HEK293 (cell line): ENCODE measurements around the gene DAAM2.

Experiments used
- CTCF ChIA-PET: fragments of 350-600 bp; formaldehyde crosslinking; extraction: SDS; loops from one replicate; lab custom pipeline; 2021; ENCODE audit warnings: antibody characterized with exemption; lab: Yijun Ruan, JAX
- POLR2A ChIA-PET: fragments of 300-600 bp; formaldehyde crosslinking; extraction: SDS; loops from one replicate; lab custom pipeline; 2020; ENCODE audit warnings: antibody characterized with exemption, inconsistent platforms; lab: Yijun Ruan, JAX
- H3K27ac ChIP-seq: fragments of 200-500 bp; sonication (Bioruptor generic); 2 replicates; pipeline ENCODE4 v1.5.1; 2014; ENCODE audit warnings: low read depth, low read length, control low read depth, inconsistent platforms; ENCODE audit errors: extremely low read depth
- H3K36me3 ChIP-seq, 2 experiments: fragments of 200-500 bp in 1 of 2; sonication (Bioruptor generic) in 1 of 2; 1 replicate in 1 of 2; 2 replicates in 1 of 2; pipeline ENCODE4 v1.5.1; 2014 to 2017; ENCODE audit warnings: inconsistent platforms in 2 of 2, low read length in 2 of 2; ENCODE audit not compliant: control insufficient read depth in 2 of 2, insufficient read depth in 1 of 2
- H3K4me1 ChIP-seq: fragments of 200-500 bp; sonication (Bioruptor generic); 2 replicates; pipeline ENCODE4 v1.5.1; 2014; ENCODE audit warnings: mild to moderate bottlenecking, low read length, inconsistent platforms; ENCODE audit not compliant: control insufficient read depth, insufficient read depth
- H3K4me3 ChIP-seq: 2 replicates; pipeline ENCODE4 v1.5.1; 2011; ENCODE audit warnings: low read depth, mild to moderate bottlenecking, control low read depth, low read length, moderate library complexity
- H3K9me3 ChIP-seq: fragments of 200-500 bp; sonication (Bioruptor generic); 2 replicates; pipeline ENCODE4 v1.5.1; 2014; ENCODE audit warnings: low read depth, low read length, inconsistent platforms; ENCODE audit not compliant: control insufficient read depth, insufficient read depth
- BCL11A ChIP-seq: fragments of 450-650 bp; formaldehyde crosslinking; IDR thresholded peaks from 2 replicates; pipeline ENCODE4 v1.5.1; 2016; ENCODE audit warnings: low read depth, missing biosample characterization, missing genetic modification characterization
- KLF17 ChIP-seq: fragments of 450-650 bp; formaldehyde crosslinking; IDR thresholded peaks from 2 replicates; pipeline ENCODE4 v1.5.1; 2016; ENCODE audit warnings: missing biosample characterization, missing genetic modification characterization
- KLF8 ChIP-seq: fragments of 450-650 bp; formaldehyde crosslinking; IDR thresholded peaks from 2 replicates; pipeline ENCODE4 v1.5.1; 2016; ENCODE audit warnings: missing biosample characterization, missing genetic modification characterization
- PRDM1 ChIP-seq: fragments of 450-650 bp; formaldehyde crosslinking; IDR thresholded peaks from 2 replicates; pipeline ENCODE4; 2016; ENCODE audit warnings: missing biosample characterization, missing genetic modification characterization
- REPIN1 ChIP-seq: fragments of 450-650 bp; formaldehyde crosslinking; IDR thresholded peaks from 2 replicates; pipeline ENCODE4 v1.5.1; 2017; ENCODE audit warnings: missing biosample characterization, missing genetic modification characterization, low read depth
- SCRT2 ChIP-seq: fragments of 450-650 bp; formaldehyde crosslinking; IDR thresholded peaks from 2 replicates; pipeline ENCODE4 v1.5.1; 2016; ENCODE audit warnings: missing biosample characterization, missing genetic modification characterization
- SP7 ChIP-seq: fragments of 450-650 bp; formaldehyde crosslinking; IDR thresholded peaks from 2 replicates; pipeline ENCODE4 v1.5.1; 2016; ENCODE audit warnings: missing biosample characterization, missing genetic modification characterization
- ZBTB44 ChIP-seq: fragments of 450-650 bp; IDR thresholded peaks from 2 replicates; pipeline ENCODE4 v1.5.1; 2018; ENCODE audit warnings: missing biosample characterization, mild to moderate bottlenecking, missing genetic modification characterization
- ZBTB7A ChIP-seq: fragments of 450-650 bp; formaldehyde crosslinking; IDR thresholded peaks from 2 replicates; pipeline ENCODE4 v1.5.1; 2016; ENCODE audit warnings: low read depth, missing biosample characterization, missing genetic modification characterization
- ZFP37 ChIP-seq: fragments of 450-650 bp; formaldehyde crosslinking; IDR thresholded peaks from 2 replicates; pipeline ENCODE4 v1.5.1; 2016; ENCODE audit warnings: missing biosample characterization, missing genetic modification characterization
- ZFP69B ChIP-seq: fragments of 450-650 bp; formaldehyde crosslinking; IDR thresholded peaks from 2 replicates; pipeline ENCODE4 v1.5.1; 2016; ENCODE audit warnings: missing biosample characterization, missing genetic modification characterization
- ZNF132 ChIP-seq: fragments of 450-650 bp; formaldehyde crosslinking; IDR thresholded peaks from 2 replicates; pipeline ENCODE4 v1.5.1; 2017; ENCODE audit warnings: missing biosample characterization, missing genetic modification characterization, borderline replicate concordance
- ZNF302 ChIP-seq: fragments of 450-650 bp; formaldehyde crosslinking; IDR thresholded peaks from 2 replicates; pipeline ENCODE4 v1.5.1; 2016; ENCODE audit warnings: missing biosample characterization, missing genetic modification characterization, low read depth
- ZNF335 ChIP-seq: fragments of 450-650 bp; formaldehyde crosslinking; conservative IDR thresholded peaks from 2 replicates; pipeline ENCODE4 v1.5.1; 2016; ENCODE audit warnings: missing biosample characterization, missing genetic modification characterization
- ZNF449 ChIP-seq: fragments of 450-650 bp; formaldehyde crosslinking; IDR thresholded peaks from 2 replicates; pipeline ENCODE4 v1.5.1; 2017; ENCODE audit warnings: missing biosample characterization, mild to moderate bottlenecking, missing genetic modification characterization, moderate library complexity
- ZNF510 ChIP-seq: fragments of 450-650 bp; formaldehyde crosslinking; IDR thresholded peaks from 2 replicates; pipeline ENCODE4 v1.5.1; 2018; ENCODE audit warnings: mild to moderate bottlenecking, missing genetic modification characterization, missing biosample characterization; ENCODE audit not compliant: insufficient replicate concordance
- ZNF560 ChIP-seq: fragments of 450-650 bp; formaldehyde crosslinking; IDR thresholded peaks from 2 replicates; pipeline ENCODE4 v1.5.1; 2017; ENCODE audit warnings: missing biosample characterization, missing genetic modification characterization, borderline replicate concordance
- ZNF571 ChIP-seq: fragments of 450-650 bp; formaldehyde crosslinking; IDR thresholded peaks from 2 replicates; pipeline ENCODE4 v1.5.0; 2017; ENCODE audit warnings: missing biosample characterization, missing genetic modification characterization
- ZNF621 ChIP-seq: fragments of 450-650 bp; formaldehyde crosslinking; IDR thresholded peaks from 2 replicates; pipeline ENCODE4 v1.5.1; 2017; ENCODE audit warnings: missing biosample characterization, missing genetic modification characterization
- ZNF623 ChIP-seq: fragments of 450-650 bp; formaldehyde crosslinking; IDR thresholded peaks from 2 replicates; pipeline ENCODE4 v1.5.1; 2016; ENCODE audit warnings: missing biosample characterization, missing genetic modification characterization
- ZNF645 ChIP-seq: fragments of 450-650 bp; formaldehyde crosslinking; IDR thresholded peaks from 2 replicates; pipeline ENCODE4; 2016; ENCODE audit warnings: missing biosample characterization, missing genetic modification characterization
- ZNF707 ChIP-seq: fragments of 450-650 bp; formaldehyde crosslinking; IDR thresholded peaks from 2 replicates; pipeline ENCODE4 v1.5.1; 2016; ENCODE audit warnings: missing biosample characterization, missing genetic modification characterization
- ZNF777 ChIP-seq: fragments of 450-650 bp; formaldehyde crosslinking; IDR thresholded peaks from 2 replicates; pipeline ENCODE4 v1.5.1; 2017; ENCODE audit warnings: missing biosample characterization, missing genetic modification characterization, borderline replicate concordance
- ZSCAN5A ChIP-seq: fragments of 450-650 bp; formaldehyde crosslinking; IDR thresholded peaks from 2 replicates; pipeline ENCODE4 v1.5.1; 2016; ENCODE audit warnings: missing biosample characterization, missing genetic modification characterization
- TF ChIP-seq, protein P1 (sequence below): fragments of 450-650 bp; IDR thresholded peaks from 2 replicates; pipeline ENCODE4 v1.5.1; 2018; ENCODE audit warnings: missing biosample characterization, missing genetic modification characterization

DAAM2 gene

GRCh38 chr6:39886871-39887270 is 94.7 kb downstream of the DAAM2 start (continued):
- no peak for TF ChIP-seq ZNF510 (tag by site-specific recombination)
- TF ChIP-seq ZNF777 (tag by site-specific recombination): no peak
- no peak for TF ChIP-seq BCL11A (tag by site-specific recombination)
- TF ChIP-seq ZNF449 (tag by site-specific recombination): no peak
- no peak for TF ChIP-seq ZSCAN5A (tag by site-specific recombination)

GRCh38 chr6:39887692-39888450 is 95.7 kb downstream of the DAAM2 start:
- Histone ChIP-seq H3K36me3 (no peaks in the 10 kb centered on the region), H3K4me3 (no peak overlapping the region), H3K27ac (no peak overlapping the region), H3K9me3 (no peaks in the 10 kb centered on the region), H3K4me1 (no peaks in the 10 kb centered on the region)
- CTCF ChIA-PET: interaction anchor here (0.5 to 9.3 kb wide), 3 partner anchors 22 to 525 kb away, joined by 3 to 58 read pairs (median 5); no protein-coding TSS in a partner anchor
- POLR2A ChIA-PET: no interaction called here
- TF ChIP-seq ZNF560 (tag by site-specific recombination) (no peak), ZNF571 (tag by site-specific recombination) (no peak), ZNF645 (tag by site-specific recombination) (no peak), ZNF707 (no peak), SP7 (tag by site-specific recombination) (no peak), ZFP69B (tag by site-specific recombination) (no peak), ZNF335 (tag by site-specific recombination) (no peak), ZNF623 (tag by site-specific recombination) (no peak), KLF8 (tag by site-specific recombination) (no peak), SCRT2 (no peak), ZBTB7A (tag by site-specific recombination) (no peak), PRDM1 (tag by site-specific recombination) (no peak), ZNF302 (tag by site-specific recombination) (no peak), ZNF621 (tag by site-specific recombination) (no peak)

- no peak overlapping the region for H3K4me3 ChIP-seq
- no peak overlapping the region for H3K27ac ChIP-seq
- H3K9me3 ChIP-seq: no peaks in the 10 kb centered on the region
- POLR2A ChIA-PET: no interaction called here
- CTCF ChIA-PET: interaction anchor here (0.7 to 1.1 kb wide), 3 partner anchors 23 to 527 kb away, joined by 3 to 5 read pairs (median 4); no protein-coding TSS in a partner anchor
- H3K4me1 ChIP-seq: no peaks in the 10 kb centered on the region
- no peaks in the 10 kb centered on the region for H3K36me3 ChIP-seq
- TF ChIP-seq KLF17 (tag by site-specific recombination) (no peak), ZNF132 (no peak), ZBTB44 (tag by site-specific recombination) (no peak), REPIN1 (tag by site-specific recombination) (no peak), ZFP37 (tag by site-specific recombination) (no peak)
- TF ChIP-seq, protein P1, sequence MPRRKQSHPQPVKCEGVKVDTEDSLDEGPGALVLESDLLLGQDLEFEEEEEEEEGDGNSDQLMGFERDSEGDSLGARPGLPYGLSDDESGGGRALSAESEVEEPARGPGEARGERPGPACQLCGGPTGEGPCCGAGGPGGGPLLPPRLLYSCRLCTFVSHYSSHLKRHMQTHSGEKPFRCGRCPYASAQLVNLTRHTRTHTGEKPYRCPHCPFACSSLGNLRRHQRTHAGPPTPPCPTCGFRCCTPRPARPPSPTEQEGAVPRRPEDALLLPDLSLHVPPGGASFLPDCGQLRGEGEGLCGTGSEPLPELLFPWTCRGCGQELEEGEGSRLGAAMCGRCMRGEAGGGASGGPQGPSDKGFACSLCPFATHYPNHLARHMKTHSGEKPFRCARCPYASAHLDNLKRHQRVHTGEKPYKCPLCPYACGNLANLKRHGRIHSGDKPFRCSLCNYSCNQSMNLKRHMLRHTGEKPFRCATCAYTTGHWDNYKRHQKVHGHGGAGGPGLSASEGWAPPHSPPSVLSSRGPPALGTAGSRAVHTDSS (tag by site-specific recombination): no peak
Measured at GRCh38 chr6:39889229-39889628, 97.1 kb downstream of the DAAM2 start.
